ENCODE data around the gene C6orf52.

C6orf52 gene

GRCh38 chr6:10684618-10685017 is 9.8 kb downstream of the C6orf52 start:
- TF ChIP-seq CTCF (IDR thresholded peaks at IDR 0.05; ENCODE audit: low read depth, low read length) = no peak
- H3K27ac ChIP-seq = no peak overlapping the region
- H3K9me3 ChIP-seq (ENCODE audit: severe bottlenecking) = no peaks in the 10 kb centered on the region
- H3K36me3 ChIP-seq = no peaks in the 10 kb centered on the region; the same call in 1 of the 2 replicates
- H3K4me3 ChIP-seq (ENCODE audit: low read depth, low read length) = no peak overlapping the region
- no peak for DNase-seq
- H3K27me3 ChIP-seq (ENCODE audit: insufficient read depth, low read depth, severe bottlenecking) = no peaks in the 10 kb centered on the region

- no peaks in the 10 kb centered on the region for H3K27me3 ChIP-seq (ENCODE audit: insufficient read depth, low read depth, severe bottlenecking)
- H3K4me3 ChIP-seq (ENCODE audit: low read depth, low read length) = no peak overlapping the region
- no peak for TF ChIP-seq CTCF (IDR thresholded peaks at IDR 0.05; ENCODE audit: low read depth, low read length)
- H3K9me3 ChIP-seq (ENCODE audit: severe bottlenecking) = no peaks in the 10 kb centered on the region
- DNase-seq = no peak
- no peak overlapping the region for H3K27ac ChIP-seq
- no peaks in the 10 kb centered on the region; the same call in 1 of the 2 replicates for H3K36me3 ChIP-seq
Observed at GRCh38 chr6:10682355-10682988, 11.9 kb downstream of the C6orf52 start.

GRCh38 chr6:10681795-10682194 is 12.6 kb downstream of the C6orf52 start:
- no peak for TF ChIP-seq CTCF (IDR thresholded peaks at IDR 0.05; ENCODE audit: low read depth, low read length)
- DNase-seq = no peak
- Histone ChIP-seq H3K9me3 (ENCODE audit: severe bottlenecking) (no peaks in the 10 kb centered on the region), H3K36me3 (no peaks in the 10 kb centered on the region; the same call in 1 of the 2 replicates), H3K27me3 (ENCODE audit: insufficient read depth, low read depth, severe bottlenecking) (no peaks in the 10 kb centered on the region), H3K4me3 (ENCODE audit: low read depth, low read length) (no peak overlapping the region), H3K27ac (no peak overlapping the region)

- no peak for TF ChIP-seq CTCF (IDR thresholded peaks at IDR 0.05; ENCODE audit: low read depth, low read length)
- Histone ChIP-seq H3K4me3 (ENCODE audit: low read depth, low read length) (no peak overlapping the region), H3K27ac (no peak overlapping the region), H3K27me3 (ENCODE audit: insufficient read depth, low read depth, severe bottlenecking) (no peaks in the 10 kb centered on the region), H3K36me3 (no peaks in the 10 kb centered on the region; the same call in 1 of the 2 replicates), H3K9me3 (ENCODE audit: severe bottlenecking) (no peaks in the 10 kb centered on the region)
- DNase-seq = no peak
Observed at GRCh38 chr6:10678456-10678855, 16.0 kb downstream of the C6orf52 start.

GRCh38 chr6:10676403-10676802 is 18.0 kb downstream of the C6orf52 start:
- Histone ChIP-seq H3K27me3 (ENCODE audit: insufficient read depth, low read depth, severe bottlenecking) (no peaks in the 10 kb centered on the region), H3K4me3 (ENCODE audit: low read depth, low read length) (no peak overlapping the region), H3K27ac (no peak overlapping the region), H3K9me3 (ENCODE audit: severe bottlenecking) (no peaks in the 10 kb centered on the region), H3K36me3 (no peaks in the 10 kb centered on the region)
- TF ChIP-seq CTCF (IDR thresholded peaks at IDR 0.05; ENCODE audit: low read depth, low read length) = no peak
- no peak for DNase-seq

Measured in WERI-Rb-1 (cell line).